Measurements from ENCODE around the gene PSMB10. TPM values are rescaled to one million over a fixed set of nuclear protein-coding genes. Genes with fewer than 3 reads are reported as not detected.
A peak's percentile ranks its signal among the peaks of the same experiment; 100 is the strongest.

The PSMB10 gene
- total RNA-seq, 1 donor from 2014 or later: 17.2 TPM

DNA sequence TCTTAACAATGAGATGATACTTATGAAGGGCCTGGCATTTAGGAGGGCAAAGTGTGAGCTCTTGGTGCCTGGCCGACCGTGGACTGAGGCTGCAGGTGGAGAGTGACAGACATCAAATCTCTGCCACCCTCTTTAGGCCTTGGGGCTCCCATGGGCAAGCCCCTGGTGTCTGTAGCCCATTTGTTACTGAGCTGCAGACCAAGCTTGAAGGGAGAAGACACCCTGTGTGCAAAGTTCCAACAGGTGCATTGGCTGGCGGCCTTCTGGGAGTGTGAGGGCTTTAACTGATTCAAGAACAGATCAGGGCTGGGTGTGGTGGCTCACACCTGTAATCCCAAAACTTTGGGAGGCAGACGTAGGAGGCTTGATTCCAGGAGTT is 4.2 kb downstream of the PSMB10 start:
- peaks cover 19% of the 10 kb centered on the region for H3K4me1 Mint-ChIP-seq
- peaks cover 2% of the 10 kb centered on the region for H3K36me3 Mint-ChIP-seq
- H3K27ac Mint-ChIP-seq: no peak overlapping the region
- H3K27me3 Mint-ChIP-seq (ENCODE audit: low read depth): no peaks in the 10 kb centered on the region
- no peaks in the 10 kb centered on the region for H3K9me3 Mint-ChIP-seq
- DNase-seq (ENCODE audit: low spot score in 2 of 2, unreplicated experiment in 2 of 2): no peak
- no peak overlapping the region for H3K4me3 Mint-ChIP-seq
- no peak for TF ChIP-seq CTCF (IDR thresholded peaks at IDR 0.05; ENCODE audit: unreplicated experiment)

- Mint-ChIP-seq H3K36me3 (peaks cover 2% of the 10 kb centered on the region), H3K27ac (no peak within 1 kb of the TSS), H3K9me3 (no peaks in the 10 kb centered on the region), H3K4me1 (peaks cover 14% of the 10 kb centered on the region), H3K4me3 (no peak within 1 kb of the TSS), H3K27me3 (ENCODE audit: low read depth) (no peaks in the 10 kb centered on the region)
- DNase-seq (ENCODE audit: low spot score in 2 of 2, unreplicated experiment in 2 of 2): no peak
- no peak for TF ChIP-seq CTCF (IDR thresholded peaks at IDR 0.05; ENCODE audit: unreplicated experiment)
Measured at GRCh38 chr16:67931712-67932461, 4.8 kb downstream of the PSMB10 start, which contains the start of gene CTRL. CTRL (minus strand) TSS chr16:67931862; CDS start chr16:67931852, 10 bp downstream.

DNA sequence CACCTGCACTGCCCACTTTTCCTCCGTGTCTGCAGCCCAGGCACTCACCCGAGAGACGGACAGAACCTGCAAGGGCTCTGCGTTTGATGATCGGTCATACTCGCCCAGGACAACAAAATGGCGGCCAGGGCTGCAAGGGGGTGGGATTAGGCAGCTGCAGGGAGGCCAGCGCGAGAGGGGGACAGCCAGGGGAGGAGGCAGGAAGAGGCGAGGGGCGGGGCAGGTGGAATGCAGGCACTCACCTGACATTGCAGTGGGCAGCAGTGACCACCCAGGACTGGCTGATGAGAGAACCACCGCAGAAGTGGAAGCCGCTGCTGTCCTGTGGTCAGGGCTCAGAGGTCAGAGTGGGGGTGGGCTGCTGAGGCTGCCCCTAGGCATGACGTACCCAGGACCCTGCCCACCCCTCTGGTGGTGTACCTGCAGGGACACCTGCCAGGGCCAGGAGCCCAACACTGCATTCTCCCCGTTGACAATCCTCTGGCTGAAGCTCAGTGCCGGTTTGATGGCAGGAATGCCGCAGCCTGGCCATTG is 5.9 kb downstream of the PSMB10 start:
- TF ChIP-seq CTCF (IDR thresholded peaks at IDR 0.05; ENCODE audit: unreplicated experiment): no peak
- Mint-ChIP-seq H3K9me3 (no peaks in the 10 kb centered on the region), H3K36me3 (peaks cover 2% of the 10 kb centered on the region), H3K27ac (no peak overlapping the region), H3K27me3 (ENCODE audit: low read depth) (no peaks in the 10 kb centered on the region), H3K4me1 (peaks cover 10% of the 10 kb centered on the region), H3K4me3 (no peak overlapping the region)
- no peak for DNase-seq (ENCODE audit: low spot score in 2 of 2, unreplicated experiment in 2 of 2)

- Mint-ChIP-seq H3K27ac (no peak overlapping the region), H3K27me3 (ENCODE audit: low read depth) (no peaks in the 10 kb centered on the region), H3K36me3 (peaks cover 2% of the 10 kb centered on the region), H3K4me3 (no peak overlapping the region), H3K9me3 (no peaks in the 10 kb centered on the region), H3K4me1 (peaks cover 6% of the 10 kb centered on the region)
- TF ChIP-seq CTCF (IDR thresholded peaks at IDR 0.05; ENCODE audit: unreplicated experiment): no peak
- no peak for DNase-seq (ENCODE audit: low spot score in 2 of 2, unreplicated experiment in 2 of 2)
Measured at GRCh38 chr16:67930191-67930590, 6.5 kb downstream of the PSMB10 start.

- Mint-ChIP-seq H3K9me3 (no peaks in the 10 kb centered on the region), H3K4me1 (no peaks in the 10 kb centered on the region), H3K4me3 (no peak overlapping the region), H3K36me3 (peaks cover 2% of the 10 kb centered on the region), H3K27ac (no peak overlapping the region), H3K27me3 (ENCODE audit: low read depth) (no peaks in the 10 kb centered on the region)
- peak in 1 of 2 experiments; percentile 80 for DNase-seq (ENCODE audit: low spot score in 2 of 2, unreplicated experiment in 2 of 2)
- TF ChIP-seq CTCF (IDR thresholded peaks at IDR 0.05; ENCODE audit: unreplicated experiment): peak; percentile 64
Measured at GRCh38 chr16:67928561-67929364, 7.9 kb downstream of the PSMB10 start.

Measured in mesothelial cell of epicardium (in vitro differentiated cells).